BE2C (cell line): ENCODE data around the gene XPNPEP2.

ENCODE experiments used
- DNase-seq: peaks from one replicate; pipeline ENCODE4 v3.0.0-alpha.2; 2020
- H3K27me3 ChIP-seq: fragments of 250-450 bp; sonication (Bioruptor Pico); 2 replicates; pipeline ENCODE4 v1.5.1; 2020; ENCODE audit warnings: mild to moderate bottlenecking
- H3K36me3 ChIP-seq: fragments of 250-450 bp; sonication (Bioruptor Pico); 2 replicates; pipeline ENCODE4 v1.5.1; 2020; ENCODE audit warnings: mild to moderate bottlenecking
- H3K4me1 ChIP-seq: fragments of 250-450 bp; sonication (Bioruptor Pico); 2 replicates; pipeline ENCODE4 v1.5.1; 2020
- H3K4me3 ChIP-seq: 2 replicates; pipeline ENCODE4 v1.5.1; 2011; ENCODE audit warnings: low read depth, low read length
- H3K9me3 ChIP-seq: fragments of 250-450 bp; sonication (Bioruptor Pico); 2 replicates; pipeline ENCODE4 v1.5.1; 2020
- CTCF ChIP-seq: IDR thresholded peaks from 2 replicates; pipeline ENCODE4 v1.5.1; 2012; ENCODE audit warnings: mild to moderate bottlenecking, low read depth, low read length

Gene XPNPEP2

GRCh38 chrX:129748305-129748704 lies 9.5 kb downstream of the XPNPEP2 start:
- no peak for TF ChIP-seq CTCF
- H3K36me3 ChIP-seq = no peaks in the 10 kb centered on the region
- no peak overlapping the region for H3K4me3 ChIP-seq
- H3K9me3 ChIP-seq = no peaks in the 10 kb centered on the region
- no peak for DNase-seq
- H3K27me3 ChIP-seq = no peaks in the 10 kb centered on the region
- no peaks in the 10 kb centered on the region for H3K4me1 ChIP-seq

DNA sequence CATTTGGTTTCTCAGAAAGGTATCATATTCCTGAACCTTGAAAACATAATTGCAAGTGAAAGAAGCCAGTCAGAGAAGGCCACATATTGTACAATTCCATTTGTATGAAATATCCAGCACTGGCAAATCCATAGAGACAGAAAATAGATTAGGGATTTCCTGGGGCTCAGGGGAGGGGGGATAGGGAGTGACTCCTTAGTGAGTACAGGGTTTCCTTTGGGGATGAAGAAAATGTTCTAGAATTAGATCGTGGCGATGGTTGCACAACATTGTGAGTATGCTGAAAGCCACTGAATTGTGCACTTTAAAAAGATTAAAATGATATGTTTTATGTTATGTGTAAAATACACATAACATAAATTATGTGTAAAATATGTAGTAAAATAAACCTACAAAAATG lies 10.3 kb downstream of the XPNPEP2 start:
- H3K36me3 ChIP-seq = no peaks in the 10 kb centered on the region
- no peaks in the 10 kb centered on the region for H3K27me3 ChIP-seq
- no peaks in the 10 kb centered on the region for H3K9me3 ChIP-seq
- no peak overlapping the region for H3K4me3 ChIP-seq
- no peak for DNase-seq
- no peaks in the 10 kb centered on the region for H3K4me1 ChIP-seq
- TF ChIP-seq CTCF = no peak

GRCh38 chrX:129750971-129751370 lies 12.2 kb downstream of the XPNPEP2 start:
- no peak for TF ChIP-seq CTCF
- Histone ChIP-seq H3K4me3 (no peak overlapping the region), H3K36me3 (no peaks in the 10 kb centered on the region), H3K9me3 (no peaks in the 10 kb centered on the region), H3K4me1 (no peaks in the 10 kb centered on the region), H3K27me3 (no peaks in the 10 kb centered on the region)
- no peak for DNase-seq

GRCh38 chrX:129754056-129755024 lies 15.6 kb downstream of the XPNPEP2 start:
- H3K4me1 ChIP-seq = no peaks in the 10 kb centered on the region
- no peaks in the 10 kb centered on the region for H3K9me3 ChIP-seq
- no peak for DNase-seq
- H3K36me3 ChIP-seq = no peaks in the 10 kb centered on the region
- peak; percentile 36; the same call in 1 of the 2 replicates for TF ChIP-seq CTCF
- H3K4me3 ChIP-seq = no peak overlapping the region
- no peaks in the 10 kb centered on the region for H3K27me3 ChIP-seq

- Histone ChIP-seq H3K4me1 (no peaks in the 10 kb centered on the region), H3K4me3 (no peak overlapping the region), H3K36me3 (no peaks in the 10 kb centered on the region), H3K27me3 (no peaks in the 10 kb centered on the region), H3K9me3 (no peaks in the 10 kb centered on the region)
- no peak for TF ChIP-seq CTCF
- no peak for DNase-seq
Observed at GRCh38 chrX:129755779-129756650, 17.2 kb downstream of the XPNPEP2 start.
